ENCODE results near the gene KRTAP12-4.
"Not testable (repeated sequence)": the region's sequence is repeated elsewhere in the genome, so short reads cannot be mapped to it uniquely, and the experiment has no call there.

KRTAP12-4 gene

GRCh38 chr21:44686843-44687561, 32.5 kb upstream of the KRTAP12-4 start:
- no peak for DNase-seq

GRCh38 chr21:44686000-44686781, 31.7 kb upstream of the KRTAP12-4 start:
- no peak for DNase-seq

DNA sequence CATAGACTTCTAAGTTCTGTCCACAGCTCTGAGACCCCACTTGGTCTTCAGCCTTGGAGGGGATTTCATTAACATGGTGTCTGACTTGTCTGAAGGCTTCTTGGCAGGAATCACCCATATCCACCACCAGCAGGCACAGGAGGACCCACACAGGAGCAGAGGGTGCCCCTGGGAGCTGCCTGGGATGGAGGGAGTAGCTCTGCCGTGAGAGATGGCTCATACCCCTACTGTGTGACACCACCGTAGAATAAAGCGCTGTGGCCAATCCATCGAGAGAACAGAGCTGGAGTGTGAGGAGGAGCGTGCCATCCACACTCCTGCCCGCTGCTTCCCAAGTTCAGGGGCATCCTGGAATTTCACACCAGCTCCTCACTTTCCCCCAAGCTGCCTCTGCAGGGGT, 30.6 kb upstream of the KRTAP12-4 start:
- not testable (repeated sequence) for DNase-seq

- no peak for DNase-seq
Observed at GRCh38 chr21:44684483-44684882, 30.0 kb upstream of the KRTAP12-4 start.

GRCh38 chr21:44684077-44684476, 29.6 kb upstream of the KRTAP12-4 start:
- DNase-seq, result no peak

GRCh38 chr21:44682580-44683151, 28.2 kb upstream of the KRTAP12-4 start:
- no peak for DNase-seq

- DNase-seq, result no peak
Observed at GRCh38 chr21:44681861-44682579, 27.6 kb upstream of the KRTAP12-4 start, which contains the start of gene KRTAP12-1. TSS of gene KRTAP12-1 (minus strand) at chr21:44682163. CDS start at chr21:44682123, 40 bp downstream.

GRCh38 chr21:44681152-44681551, 26.7 kb upstream of the KRTAP12-4 start:
- no peak for DNase-seq

GRCh38 chr21:44677881-44678280, 23.4 kb upstream of the KRTAP12-4 start:
- DNase-seq, result no peak

GRCh38 chr21:44671911-44672310, 17.5 kb upstream of the KRTAP12-4 start:
- DNase-seq, result no peak

- no peak for DNase-seq
Observed at GRCh38 chr21:44670642-44671432, 16.4 kb upstream of the KRTAP12-4 start.

DNA sequence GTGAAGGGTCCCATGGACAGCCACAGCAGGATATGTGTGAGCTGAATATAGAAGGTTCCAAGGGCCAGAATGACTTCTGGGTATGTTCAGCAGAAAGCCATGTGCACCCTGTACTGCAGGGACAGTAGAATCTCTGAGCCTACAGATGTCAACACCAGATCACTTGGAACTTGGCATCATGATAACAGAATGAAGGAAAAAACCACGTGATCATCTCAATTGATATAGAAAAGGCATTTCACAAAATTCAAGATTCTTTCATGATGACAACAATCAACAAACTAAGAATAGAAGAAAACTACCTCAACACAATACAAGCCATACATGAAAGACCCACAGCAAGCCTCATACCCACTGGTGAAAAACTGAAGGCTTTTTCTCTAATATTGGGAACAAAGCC, 13.2 kb upstream of the KRTAP12-4 start:
- no peak for DNase-seq

DNA sequence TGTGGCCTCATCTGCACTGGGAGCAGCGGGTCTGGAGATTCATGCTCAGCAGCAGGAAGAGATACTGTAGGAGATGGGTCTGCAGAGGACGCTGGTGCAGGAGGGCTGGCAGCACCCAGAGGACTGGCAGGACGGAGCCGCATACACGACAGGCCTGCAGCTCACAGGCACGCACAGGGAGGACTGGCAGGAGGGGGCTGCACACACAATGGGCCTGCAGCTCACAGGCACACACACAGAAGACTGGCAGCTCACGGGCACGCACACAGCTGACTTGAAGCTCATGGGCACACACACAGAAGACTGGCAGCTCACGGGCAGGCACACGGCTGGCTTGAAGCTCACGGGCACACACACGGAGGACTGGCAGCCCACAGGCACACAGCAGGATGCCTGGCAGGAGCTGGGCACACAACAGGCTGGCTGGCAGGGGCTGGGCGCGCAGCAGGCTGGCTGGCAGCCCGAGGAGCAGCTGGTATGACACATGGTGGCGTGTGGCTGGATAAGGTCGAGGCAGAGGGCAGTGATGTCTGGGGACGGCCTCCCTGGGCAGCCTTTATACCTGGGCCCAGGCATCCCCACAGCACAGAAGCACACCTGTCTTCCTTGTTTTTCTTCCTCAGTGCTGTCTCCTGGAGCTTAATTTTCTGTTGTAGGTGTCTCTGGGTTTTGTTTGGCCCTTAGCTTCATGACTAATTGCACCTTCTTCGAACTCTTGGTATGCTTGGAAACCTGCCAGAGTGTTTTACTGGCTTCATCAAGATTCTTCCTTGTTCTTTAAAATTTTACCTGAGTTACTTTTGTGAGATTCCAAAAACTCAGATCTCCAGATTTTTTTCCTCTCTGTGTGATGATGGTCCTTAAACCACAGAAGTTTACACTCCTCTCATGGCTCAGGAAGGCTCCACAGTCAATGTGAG, 12.2 kb upstream of the KRTAP12-4 start, which contains the start of gene KRTAP12-2:
Gene KRTAP12-2 (minus strand): TSS at position 527 of the 920 bp plus-strand sequence. CDS start 41 bp downstream, at position 486.
- no peak for DNase-seq

DNA sequence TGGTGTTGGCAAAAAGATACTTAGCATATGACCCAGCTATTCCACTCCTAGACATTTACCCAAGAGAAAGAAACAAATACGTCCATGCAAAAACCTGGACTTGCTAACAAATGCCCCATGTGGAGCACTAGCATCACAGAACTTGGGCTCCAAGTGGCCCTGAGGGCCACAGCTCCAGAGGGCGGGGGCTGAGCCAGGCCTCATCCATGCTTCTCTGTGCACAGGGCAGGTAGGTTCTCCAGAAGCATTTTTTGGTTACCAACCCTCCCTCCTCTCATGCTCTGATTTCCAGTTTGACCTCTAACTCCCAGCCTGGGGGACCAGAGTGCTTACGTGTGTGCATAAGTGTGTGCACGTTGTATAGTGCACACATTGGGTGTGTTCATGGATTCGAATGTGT, 10.2 kb upstream of the KRTAP12-4 start:
- DNase-seq, result no peak

DNA sequence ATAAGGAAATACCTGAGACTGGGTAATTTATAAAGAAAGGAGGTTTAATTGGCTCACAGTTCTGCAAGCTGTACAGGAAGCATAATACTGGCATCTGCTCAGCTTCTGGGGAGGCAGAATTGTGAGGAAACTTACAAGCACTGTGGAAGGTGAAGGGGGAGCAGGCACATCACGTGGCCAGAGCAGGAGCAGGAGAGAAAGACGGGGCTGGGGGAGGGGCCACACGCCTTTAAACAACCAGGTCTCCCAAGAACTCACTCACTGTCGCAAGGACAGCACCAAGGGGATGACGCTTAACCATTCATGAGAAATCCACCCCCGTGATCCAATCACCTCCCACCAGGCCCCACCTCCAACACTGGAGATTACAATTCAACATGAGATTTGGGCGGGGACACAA, 7.1 kb upstream of the KRTAP12-4 start:
- not testable (repeated sequence) for DNase-seq

- no peak for DNase-seq
Observed at GRCh38 chr21:44658913-44659595, 4.6 kb upstream of the KRTAP12-4 start.

- no peak for DNase-seq
Observed at GRCh38 chr21:44658541-44658910, 4.1 kb upstream of the KRTAP12-4 start.

DNA sequence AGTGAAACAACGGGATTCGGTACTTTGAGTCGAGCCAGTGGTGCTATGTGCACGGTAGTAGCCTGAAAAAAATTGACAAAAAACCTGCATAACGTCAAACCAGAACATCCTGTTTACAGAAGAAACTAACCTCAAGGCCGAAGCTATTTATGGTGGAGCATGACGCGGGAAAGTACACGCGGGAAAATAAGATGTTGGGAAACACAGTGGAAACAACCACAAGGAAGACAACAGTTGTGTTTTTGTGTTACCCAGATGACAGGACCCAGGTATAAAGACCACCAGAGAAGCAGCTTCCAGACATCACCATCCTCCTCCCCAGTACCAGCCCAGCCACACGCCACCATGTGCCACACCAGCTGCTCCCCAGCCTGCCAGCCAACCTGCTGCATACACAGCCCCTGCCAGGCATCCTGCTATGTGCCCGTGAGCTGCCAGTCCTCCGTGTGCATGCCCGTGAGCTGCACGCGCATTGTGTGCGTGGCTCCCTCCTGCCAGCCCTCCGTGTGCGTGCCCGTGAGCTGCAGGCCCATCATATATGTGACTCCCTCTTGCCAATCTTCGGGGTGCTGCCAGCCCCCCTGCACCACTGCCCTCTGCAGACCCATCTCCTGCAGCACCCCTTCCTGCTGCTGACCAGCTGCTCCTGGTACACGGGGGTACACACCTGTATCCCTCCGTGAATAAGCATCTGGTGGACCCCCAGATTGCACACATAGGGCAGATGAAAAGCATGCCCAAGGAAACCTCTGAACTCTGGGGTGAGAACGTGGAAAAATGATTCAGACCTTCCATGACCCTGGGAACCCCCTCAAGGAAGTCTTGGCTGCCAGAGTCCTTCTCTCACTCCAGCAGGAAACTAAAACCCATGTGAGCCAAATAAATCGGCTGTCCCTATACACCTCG, 3.4 kb upstream of the KRTAP12-4 start, which contains the start of gene KRTAP12-3:
Gene KRTAP12-3 (plus strand): TSS at position 298 of the 906 bp plus-strand sequence. CDS start 48 bp downstream, at position 346.
- DNase-seq, result no peak

- no peak for DNase-seq
Observed at GRCh38 chr21:44656868-44657267, 2.4 kb upstream of the KRTAP12-4 start.

All from NCI-H526 treated with DMSO at 0.1 percent for 48 hours (cell line).